ENCODE data around the gene LPP. TPM values are rescaled to one million over a fixed set of nuclear protein-coding genes. Genes with fewer than 3 reads are reported as not detected.

LPP gene
- total RNA-seq, 1 donor from 2014 or later, result 1,791 TPM

DNA sequence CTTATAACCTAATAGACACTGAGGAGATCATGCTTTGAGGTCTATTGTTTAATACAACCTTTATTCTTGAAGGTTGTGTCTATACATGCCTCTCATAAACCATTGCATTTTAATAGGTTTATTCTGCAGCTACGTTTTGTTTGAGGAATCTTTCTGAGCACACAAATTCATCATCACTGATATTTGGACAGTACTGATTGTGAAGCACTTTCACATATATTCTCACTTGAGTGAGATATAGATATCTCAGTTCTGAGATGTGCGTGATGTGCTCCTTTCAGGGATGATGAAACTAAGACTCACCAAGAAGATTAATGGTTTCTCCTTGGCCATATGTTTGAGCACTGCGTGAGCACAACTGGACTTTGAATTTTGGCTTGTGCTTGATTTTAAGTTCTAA is 374.4 kb downstream of the LPP start:
- H3K4me1 ChIP-seq, result peaks cover 0 to 31% of the 10 kb centered on the region in 2 donors
- H3K36me3 ChIP-seq, result peaks cover 10 to 16% of the 10 kb centered on the region in 2 donors
- DNase-seq (ENCODE audit: low spot score in 2 of 2), result no peak
- H3K27me3 ChIP-seq, result no peaks in the 10 kb centered on the region
- H3K9me3 ChIP-seq, result no peaks in the 10 kb centered on the region
- TF ChIP-seq, protein P1, sequence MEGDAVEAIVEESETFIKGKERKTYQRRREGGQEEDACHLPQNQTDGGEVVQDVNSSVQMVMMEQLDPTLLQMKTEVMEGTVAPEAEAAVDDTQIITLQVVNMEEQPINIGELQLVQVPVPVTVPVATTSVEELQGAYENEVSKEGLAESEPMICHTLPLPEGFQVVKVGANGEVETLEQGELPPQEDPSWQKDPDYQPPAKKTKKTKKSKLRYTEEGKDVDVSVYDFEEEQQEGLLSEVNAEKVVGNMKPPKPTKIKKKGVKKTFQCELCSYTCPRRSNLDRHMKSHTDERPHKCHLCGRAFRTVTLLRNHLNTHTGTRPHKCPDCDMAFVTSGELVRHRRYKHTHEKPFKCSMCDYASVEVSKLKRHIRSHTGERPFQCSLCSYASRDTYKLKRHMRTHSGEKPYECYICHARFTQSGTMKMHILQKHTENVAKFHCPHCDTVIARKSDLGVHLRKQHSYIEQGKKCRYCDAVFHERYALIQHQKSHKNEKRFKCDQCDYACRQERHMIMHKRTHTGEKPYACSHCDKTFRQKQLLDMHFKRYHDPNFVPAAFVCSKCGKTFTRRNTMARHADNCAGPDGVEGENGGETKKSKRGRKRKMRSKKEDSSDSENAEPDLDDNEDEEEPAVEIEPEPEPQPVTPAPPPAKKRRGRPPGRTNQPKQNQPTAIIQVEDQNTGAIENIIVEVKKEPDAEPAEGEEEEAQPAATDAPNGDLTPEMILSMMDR (IDR thresholded peaks at IDR 0.05), result no peak
- intact Hi-C loops (cut with DNase I), result loop anchor here (10.0 kb wide), 1 partner anchor 784 kb away; the partner anchor contains the start of gene BCL6
- H3K4me3 ChIP-seq, result no peak overlapping the region
- no peak overlapping the region for H3K27ac ChIP-seq

DNA sequence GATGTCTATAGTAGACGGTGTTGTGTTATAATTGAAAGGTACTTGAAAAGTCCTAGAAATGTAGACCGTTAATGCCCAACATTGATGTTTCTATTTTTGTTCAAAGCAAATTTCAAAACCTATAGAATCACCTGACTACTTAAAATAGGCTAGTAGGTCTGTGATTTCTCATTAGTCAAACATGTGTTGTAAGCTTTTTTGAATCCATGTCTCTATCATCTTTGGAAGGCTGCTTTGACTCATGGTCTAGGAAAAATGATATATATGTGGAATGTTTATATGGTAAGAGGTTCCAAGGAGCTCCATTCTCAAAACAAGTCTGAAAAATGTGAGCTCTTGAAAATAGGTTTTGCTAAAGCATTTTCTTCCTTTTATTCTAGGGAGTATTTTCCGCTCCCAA is 375.3 kb downstream of the LPP start:
- Histone ChIP-seq H3K27ac (no peak overlapping the region), H3K4me1 (peaks cover 4 to 32% of the 10 kb centered on the region in 2 donors), H3K9me3 (no peaks in the 10 kb centered on the region), H3K4me3 (no peak overlapping the region), H3K27me3 (no peaks in the 10 kb centered on the region), H3K36me3 (peaks cover 10 to 16% of the 10 kb centered on the region in 2 donors)
- TF ChIP-seq, protein P1 (IDR thresholded peaks at IDR 0.05), result no peak
- no peak for DNase-seq (ENCODE audit: low spot score in 2 of 2)
- intact Hi-C loops (cut with DNase I), result loop anchor here (10.0 kb wide), 1 partner anchor 784 kb away; the partner anchor contains the start of gene BCL6

DNA sequence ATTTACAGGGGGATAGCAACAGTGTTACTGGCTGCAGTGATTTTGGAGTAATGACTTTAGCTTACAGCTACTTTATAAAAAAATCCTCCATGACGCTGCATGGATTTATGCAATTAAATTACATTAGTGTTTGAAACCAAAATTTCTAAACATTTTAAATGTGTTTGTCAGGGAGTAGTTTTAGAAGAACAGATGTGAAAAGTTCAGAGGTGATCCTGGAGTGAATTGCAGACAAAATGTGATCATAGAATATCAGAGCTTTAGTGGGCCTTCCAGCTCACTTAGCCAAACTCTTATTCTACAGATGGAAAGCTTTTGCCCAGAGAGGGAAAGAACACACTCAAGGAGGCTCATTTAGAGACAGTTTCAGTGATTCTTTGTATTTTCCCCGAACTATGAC is 376.3 kb downstream of the LPP start:
- no peaks in the 10 kb centered on the region for H3K27me3 ChIP-seq
- TF ChIP-seq, protein P1 (IDR thresholded peaks at IDR 0.05), result no peak
- DNase-seq (ENCODE audit: low spot score in 2 of 2), result no peak
- H3K4me1 ChIP-seq, result peaks cover 5 to 30% of the 10 kb centered on the region in 2 donors
- H3K36me3 ChIP-seq, result peaks cover 10 to 16% of the 10 kb centered on the region in 2 donors
- no peak overlapping the region for H3K4me3 ChIP-seq
- H3K9me3 ChIP-seq, result no peaks in the 10 kb centered on the region
- H3K27ac ChIP-seq, result no peak overlapping the region
- intact Hi-C loops (cut with DNase I), result no loop called here

DNA sequence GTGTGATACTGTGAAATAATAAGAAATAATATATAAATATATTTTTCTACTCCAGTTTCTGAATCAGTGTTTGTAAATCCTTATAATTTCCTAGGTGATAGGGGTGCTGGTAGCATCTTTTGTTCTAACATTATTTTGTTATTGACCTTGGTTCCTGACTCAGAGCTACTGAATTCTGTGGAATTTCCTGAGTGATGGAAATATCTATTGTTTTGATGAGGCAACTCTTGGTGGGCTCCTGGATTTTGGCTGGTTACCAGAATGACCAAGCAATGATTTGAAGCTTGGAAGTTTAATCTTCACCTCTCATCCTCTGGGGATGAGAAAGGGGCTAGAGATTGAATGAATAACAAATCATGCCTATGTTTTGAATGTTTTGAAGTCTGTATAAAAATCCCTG is 377.3 kb downstream of the LPP start:
- Histone ChIP-seq H3K27me3 (no peaks in the 10 kb centered on the region), H3K9me3 (no peaks in the 10 kb centered on the region), H3K4me1 (peaks cover 5 to 26% of the 10 kb centered on the region in 2 donors), H3K4me3 (no peak overlapping the region), H3K27ac (no peak overlapping the region), H3K36me3 (peaks cover 6 to 10% of the 10 kb centered on the region in 2 donors)
- TF ChIP-seq, protein P1 (IDR thresholded peaks at IDR 0.05), result no peak
- DNase-seq (ENCODE audit: low spot score in 2 of 2), result no peak
- intact Hi-C loops (cut with DNase I), result no loop called here

DNA sequence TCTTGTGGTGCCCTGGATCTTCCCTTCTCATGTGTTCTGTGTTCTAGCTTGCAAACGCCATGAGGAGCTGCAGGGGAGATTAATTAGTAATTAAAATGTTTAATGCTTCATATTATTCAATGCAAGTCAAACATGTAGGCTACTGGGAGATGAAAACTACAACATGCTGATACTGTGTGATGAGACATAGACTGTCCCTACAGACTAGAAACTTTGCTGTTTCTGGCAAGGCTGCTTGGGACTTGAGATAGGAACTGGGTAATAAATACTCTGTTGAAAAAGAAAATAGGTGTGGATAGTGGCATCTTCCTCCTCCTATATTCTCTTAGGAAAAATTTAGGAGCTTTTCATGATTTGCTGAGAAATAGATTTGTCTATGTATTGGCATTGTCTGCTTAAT is 379.2 kb downstream of the LPP start:
- DNase-seq (ENCODE audit: low spot score in 2 of 2), result no peak
- intact Hi-C loops (cut with DNase I), result no loop called here
- TF ChIP-seq, protein P1 (IDR thresholded peaks at IDR 0.05), result no peak
- Histone ChIP-seq H3K4me3 (no peak overlapping the region), H3K27me3 (no peaks in the 10 kb centered on the region), H3K36me3 (peaks cover 0 to 4% of the 10 kb centered on the region in 2 donors), H3K9me3 (no peaks in the 10 kb centered on the region), H3K4me1 (peaks cover 5 to 23% of the 10 kb centered on the region in 2 donors), H3K27ac (no peak overlapping the region)
